AG10803 (cell line): ENCODE measurements around the gene LCN10.

Source experiments
- DNase-seq: peaks from one replicate; pipeline ENCODE4 v3.0.0; 2010; ENCODE audit warnings: low read depth
- H3K4me3 ChIP-seq: 2 replicates; pipeline ENCODE4 v1.5.1; 2011; ENCODE audit warnings: mild to moderate bottlenecking, low read length, control low read depth
- CTCF ChIP-seq: conservative IDR thresholded peaks from 2 replicates; pipeline ENCODE4 v1.5.1; 2011; ENCODE audit warnings: mild to moderate bottlenecking, low read length, control low read depth, inconsistent platforms

Gene LCN10

GRCh38 chr9:136693490-136694162 lies 49.1 kb downstream of the LCN10 start:
- H3K4me3 ChIP-seq, result no peak overlapping the region
- no peak for DNase-seq
- no peak for TF ChIP-seq CTCF

GRCh38 chr9:136693135-136693489 lies 49.6 kb downstream of the LCN10 start:
- no peak for DNase-seq
- no peak overlapping the region for H3K4me3 ChIP-seq
- TF ChIP-seq CTCF, result no peak

GRCh38 chr9:136692185-136693134 lies 50.3 kb downstream of the LCN10 start:
- no peak for TF ChIP-seq CTCF
- no peak overlapping the region for H3K4me3 ChIP-seq
- no peak for DNase-seq

GRCh38 chr9:136691316-136692184 lies 51.2 kb downstream of the LCN10 start:
- H3K4me3 ChIP-seq, result no peak overlapping the region
- no peak for TF ChIP-seq CTCF
- DNase-seq, result no peak

GRCh38 chr9:136690806-136691261 lies 51.9 kb downstream of the LCN10 start:
- no peak for DNase-seq
- no peak for TF ChIP-seq CTCF
- no peak overlapping the region for H3K4me3 ChIP-seq

GRCh38 chr9:136690104-136690805 lies 52.5 kb downstream of the LCN10 start:
- no peak for TF ChIP-seq CTCF
- no peak for DNase-seq
- H3K4me3 ChIP-seq, result no peak overlapping the region
